Upper lobe of left lung (tissue), 6 donors: ENCODE data around the gene SLC29A1. TPM values are rescaled to one million over a fixed set of nuclear protein-coding genes. Genes with fewer than 3 reads are reported as not detected.

Source experiments
- ATAC-seq, 2 donors: fragments of 200-7000 bp; cut with Tn5 transposase; one replicate each; pipeline ENCODE4 v1.9.1; 2022; ENCODE audit warnings: mild to moderate bottlenecking in 2 of 2, moderate library complexity in 2 of 2; ENCODE audit not compliant: low FRiP score in 2 of 2
- DNase-seq, 2 donors: peaks; one replicate each; pipeline ENCODE4 v3.0.0-alpha.2; 2019 to 2020
- H3K27ac ChIP-seq, 4 donors: fragments of 200-600 bp; sonication (generic); one replicate each; pipeline ENCODE4 v1.5.1; 2016 to 2019
- H3K27me3 ChIP-seq, 4 donors: fragments of 200-600 bp; sonication (generic); one replicate each; pipeline ENCODE4 v1.5.1; 2017 to 2019
- H3K36me3 ChIP-seq, 4 donors: fragments of 200-600 bp; sonication (generic); one replicate each; pipeline ENCODE4 v1.5.1; 2016 to 2019
- H3K4me1 ChIP-seq, 4 donors: fragments of 200-600 bp; sonication (generic); one replicate each; pipeline ENCODE4 v1.5.1; 2018 to 2019
- H3K4me3 ChIP-seq, 4 donors: fragments of 200-600 bp; sonication (generic); one replicate each; pipeline ENCODE4 v1.5.1; 2017 to 2019; ENCODE audit warnings: mild to moderate bottlenecking in 2 of 4, moderate library complexity in 1 of 4
- H3K9me3 ChIP-seq, 4 donors: fragments of 200-600 bp; sonication (generic); one replicate each; pipeline ENCODE4 v1.5.1; 2018 to 2019
- CTCF ChIP-seq, 6 experiments: fragments of 450-650 bp in 4 of 6; fragments of 200-600 bp in 2 of 6; sonication (generic) in 2 of 6; IDR thresholded peaks; one replicate each; pipeline ENCODE4 v1.5.1; 2016 to 2019; ENCODE audit warnings: antibody characterized with exemption in 6 of 6
- EP300 ChIP-seq, 4 donors: sonication (generic); formaldehyde crosslinking; IDR thresholded peaks; one replicate each; pipeline ENCODE4 v1.5.1; 2017; ENCODE audit warnings: antibody characterized with exemption in 4 of 4, control low read depth in 2 of 4
- POLR2A ChIP-seq, 4 donors: fragments of 450-650 bp; IDR thresholded peaks; one replicate each; pipeline ENCODE4 v1.5.1; 2016 to 2017; ENCODE audit warnings: antibody characterized with exemption in 4 of 4, mild to moderate bottlenecking in 2 of 4
- POLR2AphosphoS5 ChIP-seq, 2 donors: sonication (generic); formaldehyde crosslinking; IDR thresholded peaks; one replicate each; pipeline ENCODE4 v1.5.1; 2017; ENCODE audit warnings: antibody characterized with exemption in 2 of 2
- WGBS, 2 donors: methylation state at CpG; one replicate each; pipeline ENCODE4 v1.1.5; 2017 to 2018; 5-methylcytosine and 5-hydroxymethylcytosine counted together
- total RNA-seq, 6 donors: library from RNA; depleted of rRNA in 4 of 6; stranded (reverse); fragments of >200 nt in 4 of 6; gene quantifications; one replicate each; pipeline versions ENCODE4 v1.1.0 to v1.2.1, GENCODE V29; 2016 to 2021
- donor health status: DM: no; HTN: no; CAD: no; lungs with moderate emphysema.
- donor health status: DM: no; HTN: yes; CAD: no; lungs with severe emphysema.

The SLC29A1 gene
- total RNA-seq, 6 donors from 2014 or later: 38.3 to 93.2 (median 45.8) TPM

DNA sequence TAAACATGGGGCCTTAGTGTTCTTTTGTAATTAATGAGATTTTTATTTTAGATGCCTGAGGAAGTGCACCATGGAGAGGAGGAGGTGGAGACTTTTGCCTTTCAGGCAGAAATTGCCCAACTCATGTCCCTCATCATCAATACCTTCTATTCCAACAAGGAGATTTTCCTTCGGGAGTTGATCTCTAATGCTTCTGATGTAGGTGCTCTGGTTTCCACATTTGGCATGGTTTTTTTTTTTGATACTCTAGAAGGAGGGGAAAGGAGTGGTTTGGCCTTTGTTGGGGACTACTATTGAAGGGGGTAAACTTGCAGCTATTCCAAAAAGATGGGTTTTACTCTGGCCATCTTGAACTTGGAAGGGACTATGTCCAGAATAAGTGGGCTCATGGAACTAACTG lies 25.2 kb downstream of the SLC29A1 start:
- H3K4me3 ChIP-seq: peak overlapping the region in 3 of 4 donors; percentile 79 to 98 (median 88)
- H3K27me3 ChIP-seq: no peaks in the 10 kb centered on the region
- 17 to 35% methylated on average over 1 of the region's 1 CpG for WGBS, 2 donors
- DNase-seq (no peak), ATAC-seq (no peak)
- peaks cover 15 to 28% (median 23%) of the 10 kb centered on the region in 4 donors for H3K4me1 ChIP-seq
- peaks cover 41 to 51% (median 48%) of the 10 kb centered on the region in 4 donors for H3K36me3 ChIP-seq
- H3K9me3 ChIP-seq: no peaks in the 10 kb centered on the region
- H3K27ac ChIP-seq: peak overlapping the region; percentile 88 to 99 (median 94)
- TF ChIP-seq POLR2AphosphoS5 (IDR thresholded peaks at IDR 0.05): no peak
- no peak for TF ChIP-seq CTCF (IDR thresholded peaks at IDR 0.05)
- TF ChIP-seq EP300 (IDR thresholded peaks at IDR 0.05): no peak

- Histone ChIP-seq H3K36me3 (peaks cover 46 to 57% (median 54%) of the 10 kb centered on the region in 4 donors), H3K4me1 (peaks cover 15 to 28% (median 23%) of the 10 kb centered on the region in 4 donors), H3K27me3 (no peaks in the 10 kb centered on the region), H3K9me3 (no peaks in the 10 kb centered on the region), H3K27ac (peak overlapping the region in 1 of 4 donors; percentile 96), H3K4me3 (peak overlapping the region in 1 of 4 donors; percentile 79)
- WGBS, 2 donors: 69 to 80% methylated on average over 8 to 9 of the region's 9 CpGs
- no peak for DNase-seq
- ATAC-seq: no peak
- no peak for TF ChIP-seq POLR2AphosphoS5 (IDR thresholded peaks at IDR 0.05)
- no peak for TF ChIP-seq POLR2A (IDR thresholded peaks at IDR 0.05)
- no peak for TF ChIP-seq CTCF (IDR thresholded peaks at IDR 0.05)
- no peak for TF ChIP-seq EP300 (IDR thresholded peaks at IDR 0.05)
These were observed 25.8 kb downstream of the SLC29A1 start for GRCh38 chr6:44249082-44249748.

GRCh38 chr6:44250067-44250717 lies 26.8 kb downstream of the SLC29A1 start:
- no peak overlapping the region for H3K27ac ChIP-seq
- H3K27me3 ChIP-seq: no peaks in the 10 kb centered on the region
- H3K4me1 ChIP-seq: peaks cover 15 to 28% (median 23%) of the 10 kb centered on the region in 4 donors
- H3K4me3 ChIP-seq: no peak overlapping the region
- WGBS, 2 donors: 69 to 71% methylated on average over 6 of the region's 6 CpGs
- ATAC-seq (no peak), DNase-seq (no peak)
- TF ChIP-seq POLR2AphosphoS5 (IDR thresholded peaks at IDR 0.05) (no peak), EP300 (IDR thresholded peaks at IDR 0.05) (no peak), POLR2A (IDR thresholded peaks at IDR 0.05) (no peak), CTCF (IDR thresholded peaks at IDR 0.05) (no peak)
- no peaks in the 10 kb centered on the region for H3K9me3 ChIP-seq
- H3K36me3 ChIP-seq: peaks cover 52 to 67% (median 64%) of the 10 kb centered on the region in 4 donors

DNA sequence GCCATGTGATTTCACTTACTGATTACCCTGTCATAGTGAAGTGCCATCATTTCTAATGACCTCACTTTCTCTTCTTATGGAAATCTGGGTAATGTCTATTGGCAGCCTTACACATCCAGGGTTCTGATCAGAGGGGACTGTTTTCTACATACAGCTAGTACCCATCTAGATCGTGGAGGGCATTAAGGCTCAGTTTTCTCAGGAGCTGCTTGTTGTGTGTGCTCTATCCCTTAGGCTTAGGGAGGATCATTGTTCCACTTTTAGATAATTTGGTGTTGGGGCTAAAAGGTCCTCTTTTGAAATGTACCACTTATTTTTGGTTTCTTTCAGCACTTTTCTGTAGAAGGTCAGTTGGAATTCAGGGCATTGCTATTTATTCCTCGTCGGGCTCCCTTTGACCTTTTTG lies 27.3 kb downstream of the SLC29A1 start:
- Histone ChIP-seq H3K27me3 (no peaks in the 10 kb centered on the region), H3K36me3 (peaks cover 52 to 70% (median 66%) of the 10 kb centered on the region in 4 donors), H3K27ac (no peak overlapping the region), H3K4me3 (no peak overlapping the region), H3K4me1 (peaks cover 15 to 24% (median 19%) of the 10 kb centered on the region in 4 donors), H3K9me3 (no peaks in the 10 kb centered on the region)
- no peak for DNase-seq
- no peak for ATAC-seq
- 81 to 83% methylated on average over 3 of the region's 3 CpGs for WGBS, 2 donors
- no peak for TF ChIP-seq CTCF (IDR thresholded peaks at IDR 0.05)
- no peak for TF ChIP-seq POLR2A (IDR thresholded peaks at IDR 0.05)
- TF ChIP-seq EP300 (IDR thresholded peaks at IDR 0.05): no peak
- no peak for TF ChIP-seq POLR2AphosphoS5 (IDR thresholded peaks at IDR 0.05)
